Gastrocnemius medialis (tissue), 4 donors: ENCODE measurements around the gene BEND4.

Source experiments
- POLR2A ChIP-seq, 2 donors: fragments of 450-650 bp; IDR thresholded peaks; one replicate each; pipeline ENCODE4 v1.6.1; 2017; ENCODE audit warnings: antibody characterized with exemption in 2 of 2, mild to moderate bottlenecking in 2 of 2, moderate library complexity in 2 of 2
- TF ChIP-seq, protein P1 (sequence below), 5 experiments: fragments of 450-650 bp in 3 of 5; fragments of 200-600 bp in 2 of 5; sonication (generic) in 2 of 5; IDR thresholded peaks in 4 of 5; conservative IDR thresholded peaks in 1 of 5; 1 replicate in 4 of 5; 2 replicates in 1 of 5; pipeline ENCODE4 v1.5.1; 2016 to 2019; ENCODE audit warnings: antibody characterized with exemption in 5 of 5, mild to moderate bottlenecking in 3 of 5, moderate library complexity in 3 of 5

DNA sequence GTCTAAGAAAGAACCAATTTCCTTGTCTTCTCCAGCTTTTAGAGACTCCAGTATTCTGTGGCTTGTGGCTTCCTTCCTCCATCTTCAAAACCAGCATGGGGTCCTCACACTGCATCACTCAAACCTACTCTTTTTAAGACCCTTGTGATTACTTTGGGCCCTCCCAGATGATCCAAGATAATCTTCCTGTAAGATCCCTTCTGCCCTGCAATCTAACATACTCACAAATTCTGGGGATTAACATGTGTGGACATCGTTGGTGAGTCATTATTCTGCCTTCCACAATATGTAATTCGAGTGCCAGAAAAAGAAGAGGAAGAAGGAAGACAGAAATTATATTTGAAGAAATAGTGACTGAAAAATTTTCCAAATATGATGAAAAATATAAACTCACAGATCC is 47.9 kb downstream of the BEND4 start:
- TF ChIP-seq, protein P1, sequence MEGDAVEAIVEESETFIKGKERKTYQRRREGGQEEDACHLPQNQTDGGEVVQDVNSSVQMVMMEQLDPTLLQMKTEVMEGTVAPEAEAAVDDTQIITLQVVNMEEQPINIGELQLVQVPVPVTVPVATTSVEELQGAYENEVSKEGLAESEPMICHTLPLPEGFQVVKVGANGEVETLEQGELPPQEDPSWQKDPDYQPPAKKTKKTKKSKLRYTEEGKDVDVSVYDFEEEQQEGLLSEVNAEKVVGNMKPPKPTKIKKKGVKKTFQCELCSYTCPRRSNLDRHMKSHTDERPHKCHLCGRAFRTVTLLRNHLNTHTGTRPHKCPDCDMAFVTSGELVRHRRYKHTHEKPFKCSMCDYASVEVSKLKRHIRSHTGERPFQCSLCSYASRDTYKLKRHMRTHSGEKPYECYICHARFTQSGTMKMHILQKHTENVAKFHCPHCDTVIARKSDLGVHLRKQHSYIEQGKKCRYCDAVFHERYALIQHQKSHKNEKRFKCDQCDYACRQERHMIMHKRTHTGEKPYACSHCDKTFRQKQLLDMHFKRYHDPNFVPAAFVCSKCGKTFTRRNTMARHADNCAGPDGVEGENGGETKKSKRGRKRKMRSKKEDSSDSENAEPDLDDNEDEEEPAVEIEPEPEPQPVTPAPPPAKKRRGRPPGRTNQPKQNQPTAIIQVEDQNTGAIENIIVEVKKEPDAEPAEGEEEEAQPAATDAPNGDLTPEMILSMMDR (IDR thresholded peaks at IDR 0.05 in 4 of 5, conservative IDR thresholded peaks at IDR 0.05 in 1 of 5), result no peak
- no peak for TF ChIP-seq POLR2A (IDR thresholded peaks at IDR 0.05)
